Fibroblast of villous mesenchyme (primary cell): Measurements from ENCODE around the gene FPR1. TPM values are rescaled to one million over a fixed set of nuclear protein-coding genes. Genes with fewer than 3 reads are reported as not detected.

ENCODE experiments used
- DNase-seq: peaks from one replicate; pipeline ENCODE4 v3.0.0-alpha.2; 2010; ENCODE audit warnings: low read depth
- H3K4me3 ChIP-seq: 2 replicates; pipeline ENCODE4 v1.5.1; 2011; ENCODE audit warnings: low read depth, mild to moderate bottlenecking, low read length
- total RNA-seq: library from RNA; depleted of rRNA; stranded (reverse); fragments of >200 nt; gene quantifications from 2 replicates; pipeline ENCODE4 v1.2.3, GENCODE V29; 2012
- TF ChIP-seq, protein P1 (sequence below): IDR thresholded peaks from 2 replicates; pipeline ENCODE4 v1.5.1; 2012; ENCODE audit warnings: low read depth, mild to moderate bottlenecking, low read length; ENCODE audit not compliant: insufficient read depth

The FPR1 gene
- total RNA-seq, 1 donor, result not detected

DNA sequence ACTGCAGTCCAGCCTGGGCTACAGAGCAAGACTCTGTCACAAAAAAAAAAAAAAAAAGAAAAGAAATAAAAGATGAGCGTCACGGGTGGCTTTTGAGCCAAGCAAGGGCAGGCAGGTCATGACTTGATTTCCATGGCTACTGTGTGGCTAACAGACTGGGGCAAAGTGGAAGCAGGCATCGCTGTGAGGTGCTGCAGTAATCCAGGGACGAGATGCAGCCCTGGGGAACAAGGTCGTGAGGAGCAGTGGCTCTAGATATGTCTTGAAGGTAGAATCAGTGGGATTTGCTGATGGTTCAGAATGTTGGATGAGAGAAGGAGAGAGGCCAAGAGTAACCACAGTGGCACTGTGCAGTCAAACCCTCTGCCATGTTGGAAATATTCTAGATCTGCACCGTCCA, 42.1 kb downstream of the FPR1 start:
- H3K4me3 ChIP-seq, result no peak overlapping the region
- TF ChIP-seq, protein P1, sequence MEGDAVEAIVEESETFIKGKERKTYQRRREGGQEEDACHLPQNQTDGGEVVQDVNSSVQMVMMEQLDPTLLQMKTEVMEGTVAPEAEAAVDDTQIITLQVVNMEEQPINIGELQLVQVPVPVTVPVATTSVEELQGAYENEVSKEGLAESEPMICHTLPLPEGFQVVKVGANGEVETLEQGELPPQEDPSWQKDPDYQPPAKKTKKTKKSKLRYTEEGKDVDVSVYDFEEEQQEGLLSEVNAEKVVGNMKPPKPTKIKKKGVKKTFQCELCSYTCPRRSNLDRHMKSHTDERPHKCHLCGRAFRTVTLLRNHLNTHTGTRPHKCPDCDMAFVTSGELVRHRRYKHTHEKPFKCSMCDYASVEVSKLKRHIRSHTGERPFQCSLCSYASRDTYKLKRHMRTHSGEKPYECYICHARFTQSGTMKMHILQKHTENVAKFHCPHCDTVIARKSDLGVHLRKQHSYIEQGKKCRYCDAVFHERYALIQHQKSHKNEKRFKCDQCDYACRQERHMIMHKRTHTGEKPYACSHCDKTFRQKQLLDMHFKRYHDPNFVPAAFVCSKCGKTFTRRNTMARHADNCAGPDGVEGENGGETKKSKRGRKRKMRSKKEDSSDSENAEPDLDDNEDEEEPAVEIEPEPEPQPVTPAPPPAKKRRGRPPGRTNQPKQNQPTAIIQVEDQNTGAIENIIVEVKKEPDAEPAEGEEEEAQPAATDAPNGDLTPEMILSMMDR, result no peak
- no peak for DNase-seq

DNA sequence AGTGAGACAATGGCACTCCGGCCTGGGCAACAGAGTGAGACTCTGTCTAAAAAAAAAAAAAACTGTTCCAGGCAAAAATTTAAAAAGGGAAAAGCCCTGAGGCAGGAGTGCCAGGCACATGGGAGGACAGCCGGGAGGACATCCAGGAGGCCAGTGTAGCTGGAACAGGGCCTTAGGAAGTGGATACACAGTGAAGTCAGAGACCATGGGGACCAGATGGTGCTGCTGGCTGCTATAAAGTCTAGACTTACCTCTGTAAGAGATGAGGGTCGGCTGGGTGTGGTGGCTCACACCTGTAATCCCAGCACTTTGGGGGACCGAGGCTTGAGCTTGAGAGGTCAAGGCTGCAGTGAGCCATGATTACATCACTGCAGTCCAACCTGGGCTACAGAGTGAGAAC, 42.9 kb downstream of the FPR1 start:
- H3K4me3 ChIP-seq, result no peak overlapping the region

DNA sequence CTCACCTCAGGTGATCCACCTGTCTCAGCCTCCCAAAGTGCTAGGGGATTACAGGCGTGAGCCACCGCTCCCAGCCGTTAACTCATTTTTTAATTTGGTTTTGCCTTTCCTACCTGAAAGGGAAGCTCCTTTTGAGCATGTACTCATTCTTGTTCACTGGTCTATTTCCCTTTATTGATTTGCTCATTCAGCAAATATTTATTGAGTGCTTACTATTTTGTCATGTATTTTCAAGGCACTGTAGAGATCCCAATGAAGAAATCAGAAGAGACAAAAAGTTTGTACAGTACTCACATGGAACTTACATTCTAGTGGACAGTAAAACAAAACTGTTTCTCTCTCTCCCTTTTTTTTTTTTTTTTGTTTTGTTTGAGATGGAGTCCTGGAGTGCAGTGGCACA, 44.8 kb downstream of the FPR1 start:
- no peak overlapping the region for H3K4me3 ChIP-seq
- TF ChIP-seq, protein P1, result no peak
- DNase-seq, result no peak

More for the DNA sequence above, 42.9 kb downstream of the FPR1 start:
- DNase-seq, result no peak
- TF ChIP-seq, protein P1, result no peak

DNA sequence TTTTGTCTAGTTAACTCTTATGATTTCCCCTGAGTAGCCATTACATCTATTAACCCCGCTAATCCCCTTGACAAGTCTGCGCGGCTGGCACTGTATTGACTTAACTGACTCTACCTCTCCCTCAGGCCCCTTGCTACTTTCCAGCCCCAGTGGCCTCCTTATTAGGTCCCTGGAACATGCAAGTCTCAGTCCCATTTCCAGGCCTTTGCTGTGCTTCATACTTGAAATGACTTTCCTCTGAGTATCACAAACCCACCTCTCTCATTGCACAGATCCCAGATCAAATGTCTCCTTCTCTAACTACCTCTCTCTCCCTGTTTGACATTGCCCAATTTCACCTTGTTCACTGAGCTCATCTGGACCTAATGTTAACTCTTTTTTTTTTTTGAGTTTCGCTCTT, 45.4 kb downstream of the FPR1 start:
- TF ChIP-seq, protein P1, result no peak
- DNase-seq, result no peak
- H3K4me3 ChIP-seq, result no peak overlapping the region

DNA sequence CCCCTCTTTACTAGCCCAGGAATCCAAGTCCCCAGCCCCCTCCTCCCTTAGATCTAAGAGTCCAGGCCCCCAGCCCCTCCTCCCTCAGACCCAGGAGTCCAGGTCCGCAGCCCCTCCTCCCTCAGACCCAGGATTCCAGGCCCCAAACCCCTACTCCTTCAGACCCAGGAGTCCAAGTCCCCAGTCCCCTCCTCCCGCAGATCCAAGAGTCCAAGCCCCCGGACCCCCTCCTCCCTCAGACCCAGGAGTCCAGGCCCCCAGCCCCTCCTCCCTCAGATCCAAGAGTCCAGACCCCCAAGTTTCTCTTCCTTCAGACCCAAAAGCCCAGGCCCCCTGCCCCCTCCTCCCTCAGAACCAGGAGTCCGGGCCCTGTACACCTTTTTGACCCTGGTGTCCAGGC, 47.1 kb downstream of the FPR1 start:
- peak overlapping the region; percentile 60 for H3K4me3 ChIP-seq
- no peak for DNase-seq
- TF ChIP-seq, protein P1, result no peak

DNA sequence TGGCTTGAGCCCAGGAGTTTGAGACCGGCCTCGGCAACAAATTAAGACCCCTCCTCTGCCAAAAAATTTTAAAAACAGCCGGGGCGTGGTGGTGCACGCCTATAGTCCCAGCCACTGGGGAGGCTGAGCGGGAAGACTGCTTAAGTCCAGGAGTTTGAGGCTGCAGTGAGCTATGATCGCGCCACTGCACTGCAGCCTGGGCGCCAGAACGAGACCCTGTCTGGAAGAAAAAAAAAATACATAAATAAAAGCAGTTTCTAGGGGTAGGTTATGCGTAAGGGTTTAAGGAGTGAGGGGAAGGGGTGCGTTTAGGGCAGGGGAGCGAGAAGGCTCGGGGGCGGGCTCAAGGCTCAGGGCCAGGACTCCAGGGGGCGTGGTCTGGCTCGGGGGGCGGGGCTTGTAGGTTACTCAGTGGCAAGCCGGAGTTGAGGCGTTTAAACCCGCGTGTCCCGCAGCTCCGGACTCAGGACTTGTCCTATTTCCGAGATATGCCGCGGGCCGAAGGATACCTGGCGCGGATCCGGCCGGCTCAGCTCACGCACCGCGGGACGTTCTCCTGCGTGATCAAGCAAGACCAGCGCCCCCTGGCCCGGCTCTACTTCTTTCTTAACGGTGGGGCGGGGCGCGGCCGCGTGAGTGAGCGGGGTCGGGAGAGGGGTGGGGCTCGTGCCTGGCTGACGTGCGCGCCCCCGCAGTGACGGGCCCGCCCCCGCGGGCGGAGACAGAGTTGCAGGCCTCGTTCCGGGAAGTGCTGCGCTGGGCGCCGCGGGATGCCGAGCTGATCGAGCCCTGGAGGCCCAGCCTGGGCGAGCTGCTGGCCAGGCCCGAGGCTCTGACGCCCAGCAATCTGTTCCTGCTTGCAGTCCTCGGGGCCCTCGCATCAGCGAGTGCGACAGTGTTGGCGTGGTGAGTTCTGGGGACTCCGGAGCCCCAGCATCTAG, 47.8 kb downstream of the FPR1 start:
- H3K4me3 ChIP-seq, result peak overlapping the region; percentile 60
- peak; percentile 93 for DNase-seq
- TF ChIP-seq, protein P1, result peak; percentile 38
